Right lobe of liver (tissue), 4 donors: ENCODE measurements around the gene FAT3.

Experiments used
- POLR2A ChIP-seq: fragments of 450-650 bp; IDR thresholded peaks from one replicate; pipeline ENCODE4 v1.6.1; 2017; ENCODE audit warnings: antibody characterized with exemption, mild to moderate bottlenecking
- TF ChIP-seq, protein P1 (sequence below), 4 donors: fragments of 200-600 bp in 3 of 4; fragments of 450-650 bp in 1 of 4; IDR thresholded peaks; one replicate each; pipeline versions ENCODE4 v1.5.1 to v1.8.0; 2016 to 2022; ENCODE audit warnings: antibody characterized with exemption in 4 of 4, mild to moderate bottlenecking in 2 of 4
- donor health status: DM: no; HTN: no; CAD: no.
- donor health status: DM: no; HTN: no; CAD: no.
- donor health status: DM: no; HTN: yes; CAD: no.

DNA sequence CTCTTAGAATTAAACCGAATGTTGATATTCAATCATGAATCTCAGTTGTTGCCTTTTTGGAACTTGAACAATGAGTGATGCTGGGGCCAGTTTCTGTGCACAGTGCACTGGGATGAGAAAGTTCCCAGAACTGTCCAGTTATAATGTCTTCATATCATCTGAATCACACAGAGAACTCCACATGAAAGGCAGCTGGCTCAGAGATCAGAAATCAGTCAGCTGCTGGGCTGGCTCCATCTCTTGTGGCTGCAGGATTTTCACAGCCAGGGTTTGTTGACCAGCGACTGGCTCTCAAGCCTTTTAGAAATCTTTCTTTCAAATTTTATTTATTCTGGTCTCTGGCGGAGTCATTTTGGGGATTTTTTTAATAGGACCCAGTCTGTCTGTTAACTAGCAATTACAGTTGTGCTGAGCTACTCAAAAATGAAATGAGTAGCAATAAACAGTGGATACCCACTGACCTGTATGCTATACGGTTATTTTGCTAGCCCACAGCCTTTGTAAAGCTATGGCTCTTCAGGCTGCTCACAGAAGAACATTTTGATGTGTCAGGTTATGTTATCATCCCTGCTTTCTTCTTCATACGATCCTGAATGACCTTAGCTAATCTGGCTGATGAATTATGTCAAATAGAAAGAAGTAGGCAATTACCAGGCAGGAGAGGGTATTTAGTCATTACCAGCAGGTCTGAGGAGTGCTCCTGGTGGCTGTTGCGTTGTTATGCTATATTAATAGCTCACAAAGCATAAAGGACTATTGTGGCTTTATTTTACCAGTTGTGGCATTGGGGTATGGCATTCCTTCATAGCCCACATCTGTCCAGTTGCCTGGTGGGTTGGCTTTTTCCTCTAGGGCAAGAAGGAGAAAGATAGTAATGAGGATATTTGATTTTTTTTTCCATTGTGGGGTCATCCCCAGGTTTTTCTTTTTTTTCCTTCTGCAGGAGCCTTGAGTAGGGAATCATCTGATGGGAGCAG lies 3.6 kb downstream of the FAT3 start:
- TF ChIP-seq, protein P1, sequence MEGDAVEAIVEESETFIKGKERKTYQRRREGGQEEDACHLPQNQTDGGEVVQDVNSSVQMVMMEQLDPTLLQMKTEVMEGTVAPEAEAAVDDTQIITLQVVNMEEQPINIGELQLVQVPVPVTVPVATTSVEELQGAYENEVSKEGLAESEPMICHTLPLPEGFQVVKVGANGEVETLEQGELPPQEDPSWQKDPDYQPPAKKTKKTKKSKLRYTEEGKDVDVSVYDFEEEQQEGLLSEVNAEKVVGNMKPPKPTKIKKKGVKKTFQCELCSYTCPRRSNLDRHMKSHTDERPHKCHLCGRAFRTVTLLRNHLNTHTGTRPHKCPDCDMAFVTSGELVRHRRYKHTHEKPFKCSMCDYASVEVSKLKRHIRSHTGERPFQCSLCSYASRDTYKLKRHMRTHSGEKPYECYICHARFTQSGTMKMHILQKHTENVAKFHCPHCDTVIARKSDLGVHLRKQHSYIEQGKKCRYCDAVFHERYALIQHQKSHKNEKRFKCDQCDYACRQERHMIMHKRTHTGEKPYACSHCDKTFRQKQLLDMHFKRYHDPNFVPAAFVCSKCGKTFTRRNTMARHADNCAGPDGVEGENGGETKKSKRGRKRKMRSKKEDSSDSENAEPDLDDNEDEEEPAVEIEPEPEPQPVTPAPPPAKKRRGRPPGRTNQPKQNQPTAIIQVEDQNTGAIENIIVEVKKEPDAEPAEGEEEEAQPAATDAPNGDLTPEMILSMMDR (IDR thresholded peaks at IDR 0.05) = no peak
- TF ChIP-seq POLR2A = no peak
